HG02943 (cell line): ENCODE measurements around the gene CEP85.
"Not testable (repeated sequence)": the region's sequence is repeated elsewhere in the genome, so short reads cannot be mapped to it uniquely, and the experiment has no call there.

Experiments used
- ATAC-seq: cut with Tn5 transposase; IDR thresholded peaks from one replicate; pipeline ENCODE4 v1.9.1; 2021; ENCODE audit warnings: mild to moderate bottlenecking, low read depth, moderate library complexity; ENCODE audit not compliant: unreplicated experiment

CEP85 gene

GRCh38 chr1:26220199-26220912 is 13.6 kb upstream of the CEP85 start:
- no peak for ATAC-seq

GRCh38 chr1:26221094-26221493 is 12.9 kb upstream of the CEP85 start:
- no peak for ATAC-seq

GRCh38 chr1:26224606-26225005 is 9.4 kb upstream of the CEP85 start:
- no peak for ATAC-seq

- no peak for ATAC-seq
These were observed 8.8 kb upstream of the CEP85 start for GRCh38 chr1:26225033-26225831.

- ATAC-seq = not testable (repeated sequence)
These were observed 3.3 kb upstream of the CEP85 start for GRCh38 chr1:26230682-26231081.

- no peak for ATAC-seq
These were observed 807 bp downstream of the CEP85 start for GRCh38 chr1:26234644-26235370.

- no peak for ATAC-seq
These were observed 3.4 kb downstream of the CEP85 start for GRCh38 chr1:26237230-26237966.

- ATAC-seq = no peak
These were observed 5.9 kb downstream of the CEP85 start for GRCh38 chr1:26239936-26240335.

GRCh38 chr1:26252718-26253117 is 18.7 kb downstream of the CEP85 start:
- ATAC-seq = no peak

- no peak for ATAC-seq
These were observed 20.4 kb downstream of the CEP85 start for GRCh38 chr1:26254404-26254803.

GRCh38 chr1:26257222-26257621 is 23.2 kb downstream of the CEP85 start:
- ATAC-seq = no peak

- no peak for ATAC-seq
These were observed 25.0 kb downstream of the CEP85 start for GRCh38 chr1:26259005-26259404.

GRCh38 chr1:26259578-26259977 is 25.6 kb downstream of the CEP85 start:
- ATAC-seq = no peak

GRCh38 chr1:26263212-26263611 is 29.2 kb downstream of the CEP85 start:
- ATAC-seq = no peak

GRCh38 chr1:26265405-26265804 is 31.4 kb downstream of the CEP85 start:
- no peak for ATAC-seq

- no peak for ATAC-seq
These were observed 34.5 kb downstream of the CEP85 start for GRCh38 chr1:26268290-26269197.

- ATAC-seq = no peak
These were observed 35.2 kb downstream of the CEP85 start for GRCh38 chr1:26269198-26269550.

- no peak for ATAC-seq
These were observed 40.9 kb downstream of the CEP85 start for GRCh38 chr1:26274801-26275425.
